Epithelial cell of esophagus (primary cell): ENCODE data around the gene VSIG10L2.
A peak's percentile ranks its signal among the peaks of the same experiment; 100 is the strongest.

Experiments
- DNase-seq: peaks from one replicate; pipeline ENCODE4 v3.0.0; 2010; ENCODE audit warnings: low read depth
- H3K4me3 ChIP-seq: 2 replicates; pipeline ENCODE4 v1.5.1; 2011; ENCODE audit warnings: mild to moderate bottlenecking, low read length, control low read depth
- CTCF ChIP-seq: IDR thresholded peaks from 2 replicates; pipeline ENCODE4 v1.5.1; 2011; ENCODE audit warnings: low read depth, mild to moderate bottlenecking, low read length, control low read depth, inconsistent platforms; ENCODE audit not compliant: insufficient read depth; ENCODE audit errors: missing control alignments

VSIG10L2 gene

GRCh38 chr11:125923012-125923579, 22.7 kb upstream of the VSIG10L2 start:
- peak; percentile 95 for TF ChIP-seq CTCF

DNA sequence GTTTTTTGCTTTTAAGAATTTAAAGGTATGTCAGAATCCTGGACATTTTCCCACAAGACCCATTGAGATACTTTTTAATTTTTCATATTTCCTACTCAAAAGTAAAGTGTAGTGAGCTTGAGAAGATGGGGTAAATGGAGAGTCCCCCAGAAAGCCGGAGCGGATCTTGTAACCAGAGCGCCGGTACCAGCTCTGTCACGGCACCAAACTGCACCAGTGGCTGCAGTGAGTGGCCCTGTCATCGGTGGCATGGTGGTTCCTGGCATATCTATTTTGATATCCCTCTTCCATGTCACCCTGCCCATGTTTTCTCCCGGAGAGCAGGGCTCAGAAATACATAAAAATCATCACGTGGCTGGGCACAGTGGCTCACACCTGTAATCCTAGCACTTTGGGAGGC, 22.2 kb upstream of the VSIG10L2 start:
- no peak for DNase-seq
- no peak overlapping the region for H3K4me3 ChIP-seq
- no peak for TF ChIP-seq CTCF

More at GRCh38 chr11:125923012-125923579, 22.7 kb upstream of the VSIG10L2 start:
- no peak overlapping the region for H3K4me3 ChIP-seq
- DNase-seq = peak; percentile 80

DNA sequence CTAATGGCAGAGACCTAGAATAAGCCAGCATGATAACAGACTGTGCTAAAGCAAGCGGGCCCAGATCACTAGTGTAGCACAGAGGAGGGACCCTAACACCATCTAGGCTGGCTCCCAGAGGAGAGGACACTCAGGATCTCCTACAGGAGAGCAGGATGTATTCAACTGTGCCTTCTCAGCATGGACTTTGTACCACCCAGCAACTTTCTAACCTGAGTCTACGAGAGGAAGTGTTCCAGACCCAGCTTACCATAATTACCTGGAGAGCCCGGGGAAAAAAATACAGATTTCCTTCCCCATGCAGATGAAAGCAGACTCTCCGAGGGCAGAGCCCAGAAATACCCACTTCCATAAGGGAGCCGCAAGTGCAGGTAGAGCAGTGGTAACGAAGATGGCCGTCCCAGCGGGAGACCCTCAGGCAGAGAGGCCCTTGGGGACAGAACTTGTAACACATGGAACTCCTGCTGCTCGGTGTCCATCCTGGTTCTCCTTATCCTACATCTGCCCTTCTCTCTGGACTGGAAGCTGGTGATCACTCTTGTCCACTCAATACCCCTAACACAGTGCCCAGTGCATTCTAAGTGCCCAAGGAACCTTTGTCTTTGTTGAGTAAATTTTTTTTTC, 21.3 kb upstream of the VSIG10L2 start:
- no peak for DNase-seq
- TF ChIP-seq CTCF = no peak
- H3K4me3 ChIP-seq = no peak overlapping the region

DNA sequence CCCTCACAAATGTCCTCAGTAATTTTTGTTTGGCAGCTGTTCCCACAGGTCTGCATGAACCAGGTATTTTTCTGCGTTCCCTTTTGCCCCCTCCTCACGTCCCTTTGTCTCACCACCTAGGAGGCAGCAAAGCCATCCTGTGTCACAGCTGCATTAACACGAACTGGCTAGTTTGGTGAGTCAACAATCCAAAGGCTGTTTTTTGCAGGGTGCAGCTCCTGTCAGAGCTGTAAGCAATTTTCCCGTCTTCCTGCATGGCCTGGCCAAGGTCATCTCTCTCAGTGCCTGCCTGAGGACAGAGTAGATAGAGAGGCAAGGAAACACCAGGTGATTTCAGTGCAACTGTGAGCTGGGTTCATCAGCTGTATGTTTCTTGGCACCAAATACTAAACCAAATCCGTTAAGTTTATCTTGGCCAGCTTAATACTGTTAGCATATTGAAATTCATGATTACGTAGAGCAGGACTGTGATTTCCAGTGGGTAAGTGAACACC, 20.6 kb upstream of the VSIG10L2 start:
- no peak for TF ChIP-seq CTCF
- DNase-seq = no peak
- H3K4me3 ChIP-seq = no peak overlapping the region

DNA sequence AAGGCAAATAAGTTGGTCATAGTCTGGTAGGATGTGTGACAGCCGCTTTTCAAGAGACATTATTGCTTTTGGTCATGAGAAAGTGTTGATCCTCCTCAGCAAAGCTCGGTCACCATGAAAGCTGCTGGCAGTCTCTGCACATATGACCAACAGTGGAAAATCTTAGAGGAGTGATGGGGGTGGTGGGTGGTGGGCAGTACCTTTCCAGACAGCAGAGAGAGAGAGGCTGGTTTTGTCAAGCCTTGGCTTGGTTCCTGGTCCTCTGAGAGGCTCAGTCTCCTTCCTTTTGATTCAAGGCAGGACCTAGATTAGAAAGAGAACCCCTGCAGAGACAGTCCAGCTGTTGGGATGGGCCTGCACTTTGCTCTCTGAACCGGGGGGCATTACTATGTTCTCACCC, 20.0 kb upstream of the VSIG10L2 start:
- no peak overlapping the region for H3K4me3 ChIP-seq
- no peak for TF ChIP-seq CTCF
- no peak for DNase-seq

DNA sequence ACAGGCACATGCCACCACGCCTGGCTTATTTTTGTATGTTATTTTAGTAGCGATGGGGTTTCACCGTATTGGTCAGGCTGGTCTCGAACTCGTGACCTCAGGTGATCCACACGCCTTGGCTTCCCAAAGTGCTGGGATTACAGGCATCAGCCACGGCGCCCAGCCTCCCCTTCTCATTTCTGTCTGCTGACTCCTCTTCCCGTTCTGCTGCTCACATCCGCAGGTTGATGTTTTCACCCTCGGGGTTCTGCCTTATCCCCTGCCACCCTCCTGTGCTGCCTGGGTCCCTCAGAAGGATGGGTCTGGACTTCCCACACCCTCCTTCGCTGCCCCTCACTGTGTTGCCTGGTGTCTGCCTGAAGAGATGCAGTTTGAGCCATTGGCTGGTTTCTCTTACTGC, 19.2 kb upstream of the VSIG10L2 start:
- no peak for DNase-seq
- no peak for TF ChIP-seq CTCF
- H3K4me3 ChIP-seq = no peak overlapping the region
